Adrenal gland (tissue), 12 donors: ENCODE data around the gene KLHL26. TPM values are rescaled to one million over a fixed set of nuclear protein-coding genes. Genes with fewer than 3 reads are reported as not detected.

Experiments used
- DNase-seq, 7 donors: peaks; one replicate each; pipeline ENCODE4 v3.0.0-alpha.2; 2019 to 2020
- H3K27ac ChIP-seq, 5 donors: fragments of 200-600 bp; sonication (generic) in 4 of 5; 1 replicate in 3 of 5; 2 replicates in 2 of 5; pipeline versions ENCODE4 v1.5.1 to v1.8.0; 2016 to 2020; ENCODE audit warnings: mild to moderate bottlenecking in 1 of 5
- H3K27me3 ChIP-seq: fragments of 200-600 bp; 2 replicates; pipeline ENCODE4 v1.8.0; 2021
- H3K36me3 ChIP-seq, 2 donors: fragments of 200-600 bp; replicated peaks in 1 of 2; 1 replicate in 1 of 2; 2 replicates in 1 of 2; pipeline versions ENCODE4 v1.5.1 to v1.8.0; 2018 to 2022
- H3K4me1 ChIP-seq, 2 donors: fragments of 200-600 bp; replicated peaks in 1 of 2; 1 replicate in 1 of 2; 2 replicates in 1 of 2; pipeline versions ENCODE4 v1.5.1 to v1.8.0; 2018 to 2021
- H3K4me3 ChIP-seq, 4 donors: fragments of 200-600 bp; sonication (generic) in 3 of 4; one replicate each; pipeline ENCODE4 v1.5.1; 2016 to 2018
- H3K9me3 ChIP-seq, 3 donors: fragments of 200-600 bp; sonication (generic) in 1 of 3; replicated peaks in 1 of 3; 1 replicate in 2 of 3; 2 replicates in 1 of 3; pipeline versions ENCODE4 v1.5.1 to v1.8.0; 2016 to 2021
- POLR2A ChIP-seq, 2 donors: fragments of 450-650 bp; IDR thresholded peaks; one replicate each; pipeline ENCODE4 v1.6.1; 2017; ENCODE audit warnings: antibody characterized with exemption in 2 of 2, mild to moderate bottlenecking in 2 of 2, moderate library complexity in 1 of 2
- WGBS, 4 donors: extraction: QIAGEN DNeasy Blood & Tissue Kit in 2 of 4; methylation state at CpG; one replicate each; pipeline versions ENCODE4 v1.1.5 to v1.1.7; 2013 to 2017; 5-methylcytosine and 5-hydroxymethylcytosine counted together
- intact Hi-C, 2 donors: fragments of 100-400 bp; cut with DNase I; formaldehyde crosslinking; loops; one replicate each; pipeline versions ENCODE4 v1.14.1 to v1.15.0; 2022 to 2023
- polyA plus RNA-seq, 3 donors: library from polyadenylated mRNA; stranded (reverse); fragments of 200-250 nt in 2 of 3; fragments of 350-450 nt in 1 of 3; fragmentation: Illumina TruSeq in 1 of 3; extraction: RNeasy Lipid Tissue Mini Kit (QIAGEN cat#74804) in 1 of 3; gene quantifications; one replicate each; pipeline ENCODE4 v1.2.3, GENCODE V29; 2013 to 2014
- total RNA-seq, 9 donors: library from RNA; depleted of rRNA in 4 of 9; stranded (reverse); fragments of >200 nt in 4 of 9; fragments of 120-200 nt in 1 of 9; fragmentation: NEBNext Ultra II Directional in 1 of 9; extraction: Animal tissue kit (Norgen Biotek cat#: 25700) in 1 of 9; gene quantifications; one replicate each; pipeline versions ENCODE4 v1.1.0 to v1.2.4, GENCODE V29; 2013 to 2023
- TF ChIP-seq, protein P1 (sequence below), 6 experiments: fragments of 450-650 bp in 4 of 6; fragments of 200-600 bp in 2 of 6; sonication (generic) in 1 of 6; IDR thresholded peaks; 1 replicate in 5 of 6; 2 replicates in 1 of 6; pipeline versions ENCODE4 v1.5.1 to v1.8.0; 2016 to 2021; ENCODE audit warnings: antibody characterized with exemption in 6 of 6, mild to moderate bottlenecking in 2 of 6, moderate library complexity in 1 of 6
- donor health status: healthy with polysubstance abuse.
- donor health status: Bipolar disorder and iron deficiency.
- donor health status: DM: yes; HTN: yes; CAD: no.
- donor health status: DM: no; HTN: no; CAD: no.
- donor health status: DM: no; HTN: no; CAD: no.
- donor health status: DM: yes; HTN: yes; CAD: no.

The KLHL26 gene
- total and polyA plus RNA-seq, 12 donors, result 1.4 to 15.2 (median 8.2) TPM

DNA sequence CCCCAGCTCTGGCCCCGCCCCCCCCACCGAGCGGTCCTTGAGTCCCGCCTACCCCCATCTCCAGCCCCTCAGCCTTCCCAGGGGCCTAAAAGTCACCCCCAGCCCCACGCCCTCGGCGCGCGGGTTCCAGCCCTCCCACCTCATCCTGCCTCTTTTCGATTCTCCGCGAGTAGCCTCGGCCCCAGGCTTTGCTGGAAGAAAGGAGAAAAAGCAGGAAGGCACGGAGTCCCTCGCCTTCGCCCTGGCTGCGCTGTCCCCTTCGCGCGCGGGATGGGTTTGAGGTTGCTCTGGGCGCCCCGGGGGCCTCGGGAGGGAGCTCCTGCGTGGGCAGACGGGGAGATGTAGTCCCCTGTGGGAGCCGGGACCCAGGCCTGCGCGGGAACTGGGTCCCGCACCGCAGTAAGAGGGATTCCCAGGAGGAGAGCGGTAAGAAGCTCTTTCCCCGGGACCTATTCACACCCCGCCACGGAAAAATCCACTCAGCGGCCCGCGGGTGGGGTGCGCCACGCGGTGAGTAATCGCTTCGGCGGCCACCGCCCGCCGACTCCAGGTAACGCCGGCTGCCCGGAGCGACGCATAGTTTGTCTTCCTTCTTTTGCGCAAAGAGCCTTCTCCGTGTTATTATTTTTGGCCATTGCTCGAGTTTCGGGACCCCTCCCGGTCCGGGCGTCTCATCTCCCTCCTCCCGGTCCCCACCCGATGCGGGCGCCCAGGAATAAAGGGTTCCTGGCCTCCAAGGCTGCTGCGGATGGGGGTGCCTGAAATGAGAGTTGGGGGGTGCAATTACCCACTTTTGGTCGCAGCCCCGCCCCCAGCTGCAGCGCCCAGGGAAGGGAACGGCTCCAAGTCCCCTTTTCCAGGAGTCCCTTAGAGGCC, 29.4 kb upstream of the KLHL26 start:
- TF ChIP-seq, protein P1, sequence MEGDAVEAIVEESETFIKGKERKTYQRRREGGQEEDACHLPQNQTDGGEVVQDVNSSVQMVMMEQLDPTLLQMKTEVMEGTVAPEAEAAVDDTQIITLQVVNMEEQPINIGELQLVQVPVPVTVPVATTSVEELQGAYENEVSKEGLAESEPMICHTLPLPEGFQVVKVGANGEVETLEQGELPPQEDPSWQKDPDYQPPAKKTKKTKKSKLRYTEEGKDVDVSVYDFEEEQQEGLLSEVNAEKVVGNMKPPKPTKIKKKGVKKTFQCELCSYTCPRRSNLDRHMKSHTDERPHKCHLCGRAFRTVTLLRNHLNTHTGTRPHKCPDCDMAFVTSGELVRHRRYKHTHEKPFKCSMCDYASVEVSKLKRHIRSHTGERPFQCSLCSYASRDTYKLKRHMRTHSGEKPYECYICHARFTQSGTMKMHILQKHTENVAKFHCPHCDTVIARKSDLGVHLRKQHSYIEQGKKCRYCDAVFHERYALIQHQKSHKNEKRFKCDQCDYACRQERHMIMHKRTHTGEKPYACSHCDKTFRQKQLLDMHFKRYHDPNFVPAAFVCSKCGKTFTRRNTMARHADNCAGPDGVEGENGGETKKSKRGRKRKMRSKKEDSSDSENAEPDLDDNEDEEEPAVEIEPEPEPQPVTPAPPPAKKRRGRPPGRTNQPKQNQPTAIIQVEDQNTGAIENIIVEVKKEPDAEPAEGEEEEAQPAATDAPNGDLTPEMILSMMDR (IDR thresholded peaks at IDR 0.05), result no peak
- no peak for TF ChIP-seq POLR2A (IDR thresholded peaks at IDR 0.05)
- Histone ChIP-seq H3K4me3 (peak overlapping the region in 1 of 4 donors; percentile 23), H3K27me3 (peaks cover 84% of the 10 kb centered on the region), H3K4me1 (peaks cover 1 to 25% of the 10 kb centered on the region in 2 donors), H3K36me3 (no peaks in the 10 kb centered on the region), H3K27ac (no peak overlapping the region), H3K9me3 (no peaks in the 10 kb centered on the region)
- WGBS, 4 donors, result 1 to 2% (median 2%) methylated on average over 29 to 68 of the region's 68 CpGs
- no peak for DNase-seq
- intact Hi-C loops, result no loop called here

DNA sequence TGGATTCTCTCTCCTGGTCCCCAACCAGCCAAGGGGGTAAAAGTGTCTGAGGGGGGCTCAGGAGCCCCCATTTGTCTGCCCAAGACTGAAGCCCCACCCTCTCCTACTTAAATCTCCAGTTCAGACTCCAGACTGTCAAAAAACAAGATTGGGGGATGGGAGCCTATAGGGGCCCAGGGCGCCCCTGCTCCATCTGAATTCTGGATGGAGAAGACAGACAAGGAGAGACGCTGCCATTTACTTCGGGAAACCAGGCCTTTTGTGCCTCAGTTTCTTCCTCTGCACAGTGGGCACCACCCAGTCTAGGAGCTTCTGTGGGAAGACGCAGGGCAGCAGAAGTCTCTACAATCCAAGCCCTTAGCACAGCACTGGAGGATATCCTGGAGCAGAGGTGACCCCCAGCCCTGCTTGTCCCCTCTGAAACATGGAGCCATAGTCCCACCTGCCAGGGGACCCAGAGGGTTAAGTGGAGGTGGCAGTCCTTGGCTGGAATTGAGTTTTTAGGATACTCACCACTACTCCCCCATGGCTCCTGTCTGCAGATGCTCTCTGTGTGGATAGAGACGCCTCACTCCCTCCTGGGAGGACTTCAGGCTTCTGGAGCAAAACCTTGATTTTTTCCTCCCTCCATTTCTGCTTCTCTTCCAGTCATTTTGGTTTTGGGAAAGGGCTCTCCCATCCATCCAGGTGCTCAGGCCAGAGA, 28.6 kb upstream of the KLHL26 start:
- no peaks in the 10 kb centered on the region for H3K36me3 ChIP-seq
- DNase-seq, result no peak
- peaks cover 87% of the 10 kb centered on the region for H3K27me3 ChIP-seq
- H3K9me3 ChIP-seq, result no peaks in the 10 kb centered on the region
- H3K27ac ChIP-seq, result no peak overlapping the region
- TF ChIP-seq, protein P1 (IDR thresholded peaks at IDR 0.05), result no peak
- TF ChIP-seq POLR2A (IDR thresholded peaks at IDR 0.05), result no peak
- intact Hi-C loops, result no loop called here
- 22 to 37% (median 30%) methylated on average over 4 to 5 of the region's 5 CpGs for WGBS, 4 donors
- no peak overlapping the region for H3K4me3 ChIP-seq
- H3K4me1 ChIP-seq, result peaks cover 4 to 31% of the 10 kb centered on the region in 2 donors

DNA sequence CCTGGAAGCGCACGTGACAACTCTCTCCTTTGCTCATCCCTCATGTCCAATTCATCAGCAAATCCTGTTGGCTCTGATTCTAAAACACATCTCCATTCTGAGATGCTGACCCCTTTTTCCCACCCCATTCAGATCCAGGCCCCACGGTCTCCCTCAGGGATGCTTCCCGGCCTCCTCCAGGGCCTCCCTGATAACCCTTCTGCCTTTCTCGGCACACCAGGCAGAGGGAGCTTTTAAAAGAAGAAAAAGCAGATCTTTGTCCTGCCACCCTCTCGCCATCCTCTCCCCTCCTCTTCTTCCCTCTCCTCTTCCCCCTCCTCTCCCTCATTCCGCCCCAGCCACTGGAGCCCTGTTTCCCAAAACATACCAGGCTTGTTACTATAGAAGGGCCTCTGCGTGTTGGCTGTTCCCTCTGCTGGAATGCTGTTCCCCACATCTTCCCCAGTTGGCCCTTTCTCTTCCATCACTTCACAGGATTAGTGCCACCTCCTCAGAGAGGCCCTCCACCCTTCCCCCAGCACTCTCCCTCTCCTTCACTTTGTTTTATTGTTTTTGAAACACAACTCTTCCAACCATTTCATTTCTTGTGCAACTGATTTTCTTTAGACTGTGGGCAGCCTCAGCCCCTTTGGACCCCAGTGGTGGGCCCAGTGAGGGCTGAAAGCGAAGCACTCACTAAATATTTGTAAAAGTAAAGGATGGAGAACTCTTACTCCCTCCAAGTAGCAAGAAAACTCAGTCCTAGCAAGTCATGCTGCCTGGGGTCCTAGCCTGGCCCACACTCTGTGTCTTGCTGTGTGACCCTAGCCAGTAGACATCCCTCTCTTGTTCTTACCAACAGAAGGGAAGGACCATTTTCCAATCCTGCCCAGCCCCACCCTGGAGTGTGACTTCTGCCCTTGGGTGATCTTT, 27.8 kb upstream of the KLHL26 start:
- no peaks in the 10 kb centered on the region for H3K9me3 ChIP-seq
- H3K27ac ChIP-seq, result no peak overlapping the region
- WGBS, 4 donors, result 59 to 72% (median 65%) methylated on average over 9 of the region's 9 CpGs
- no peak overlapping the region for H3K4me3 ChIP-seq
- TF ChIP-seq, protein P1 (IDR thresholded peaks at IDR 0.05), result no peak
- TF ChIP-seq POLR2A (IDR thresholded peaks at IDR 0.05), result no peak
- intact Hi-C loops, result no loop called here
- no peak for DNase-seq
- H3K4me1 ChIP-seq, result peaks cover 4 to 31% of the 10 kb centered on the region in 2 donors
- peaks cover 87% of the 10 kb centered on the region for H3K27me3 ChIP-seq
- H3K36me3 ChIP-seq, result no peaks in the 10 kb centered on the region

DNA sequence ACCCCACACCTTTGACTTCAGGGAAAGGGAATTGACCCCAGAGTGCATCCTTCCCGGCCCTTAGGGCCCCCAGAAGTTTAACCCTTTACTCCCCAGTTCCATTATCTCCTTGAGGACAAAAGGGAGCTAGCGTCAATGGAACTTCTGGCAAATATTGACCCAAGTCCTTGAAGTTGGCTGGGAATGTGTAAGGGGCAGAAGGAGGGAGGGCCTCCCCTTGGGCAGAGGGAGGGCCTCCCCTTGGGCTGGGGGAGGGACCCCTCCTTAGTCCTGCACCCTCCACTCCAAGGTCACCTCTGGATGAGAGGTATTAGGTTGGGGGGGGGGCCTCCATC, 27.1 kb upstream of the KLHL26 start:
- H3K4me1 ChIP-seq, result peaks cover 4 to 31% of the 10 kb centered on the region in 2 donors
- intact Hi-C loops, result no loop called here

More for the DNA sequence above, 27.1 kb upstream of the KLHL26 start:
- Histone ChIP-seq H3K9me3 (no peaks in the 10 kb centered on the region), H3K36me3 (no peaks in the 10 kb centered on the region), H3K27ac (no peak overlapping the region), H3K4me3 (no peak overlapping the region), H3K27me3 (peaks cover 87% of the 10 kb centered on the region)
- WGBS, 4 donors, result 31 to 50% (median 40%) methylated on average over 2 of the region's 2 CpGs
- no peak for DNase-seq
- TF ChIP-seq POLR2A (IDR thresholded peaks at IDR 0.05), result no peak
- TF ChIP-seq, protein P1 (IDR thresholded peaks at IDR 0.05), result no peak
